Fibroblast of lung (primary cell): ENCODE measurements around the gene CHRNB1. TPM values are rescaled to one million over a fixed set of nuclear protein-coding genes. Genes with fewer than 3 reads are reported as not detected.

ENCODE experiments used
- DNase-seq, 2 donors: peaks; one replicate each; pipeline versions ENCODE4 v3.0.0 to v3.0.0-alpha.2; 2010; ENCODE audit warnings: low read depth in 2 of 2
- H2AFZ ChIP-seq: 2 replicates; pipeline ENCODE4 v1.5.1; 2012; ENCODE audit warnings: low read length, control low read depth, inconsistent platforms
- H3K27ac ChIP-seq: 2 replicates; pipeline ENCODE4 v1.5.1; 2011; ENCODE audit warnings: low read length, control low read depth; ENCODE audit not compliant: insufficient read depth
- H3K27me3 ChIP-seq: 2 replicates; pipeline ENCODE4 v1.5.1; 2011; ENCODE audit warnings: mild to moderate bottlenecking, low read length; ENCODE audit not compliant: control insufficient read depth, insufficient read depth
- H3K36me3 ChIP-seq: 2 replicates; pipeline ENCODE4 v1.5.1; 2011; ENCODE audit warnings: low read length; ENCODE audit not compliant: control insufficient read depth, insufficient read depth
- H3K4me1 ChIP-seq: 2 replicates; pipeline ENCODE4 v1.5.1; 2011; ENCODE audit warnings: low read length; ENCODE audit not compliant: control insufficient read depth, insufficient read depth; ENCODE audit errors: extremely low read depth
- H3K4me2 ChIP-seq: 2 replicates; pipeline ENCODE4 v1.5.1; 2011; ENCODE audit warnings: low read length, control low read depth; ENCODE audit not compliant: insufficient read depth; ENCODE audit errors: extremely low read depth
- H3K4me3 ChIP-seq, 4 experiments: fragments of 200-600 bp in 1 of 4; sonication (generic) in 1 of 4; replicated peaks in 1 of 4; 2 replicates each; pipeline ENCODE4 v1.5.1; 2011 to 2016; ENCODE audit warnings: low read length in 4 of 4, low read depth in 3 of 4, mild to moderate bottlenecking in 3 of 4, control low read depth in 2 of 4, inconsistent platforms in 1 of 4, mixed read lengths in 1 of 4; ENCODE audit not compliant: insufficient read depth in 1 of 4; ENCODE audit errors: control extremely low read depth in 1 of 4
- H3K79me2 ChIP-seq: 2 replicates; pipeline ENCODE4 v1.5.1; 2012; ENCODE audit warnings: mild to moderate bottlenecking, low read length, inconsistent platforms; ENCODE audit not compliant: control insufficient read depth, insufficient read depth
- H3K9ac ChIP-seq: 2 replicates; pipeline ENCODE4 v1.5.1; 2011; ENCODE audit warnings: mild to moderate bottlenecking, low read length, control low read depth; ENCODE audit not compliant: insufficient read depth
- H3K9me3 ChIP-seq: 2 replicates; pipeline ENCODE4 v1.5.1; 2012; ENCODE audit warnings: low read depth, low read length; ENCODE audit not compliant: control insufficient read depth, insufficient read depth
- H4K20me1 ChIP-seq: 2 replicates; pipeline ENCODE4 v1.5.1; 2011; ENCODE audit warnings: low read length; ENCODE audit not compliant: control insufficient read depth, insufficient read depth; ENCODE audit errors: extremely low read depth
- CTCF ChIP-seq, 2 donors: IDR thresholded peaks in 1 of 2; conservative IDR thresholded peaks in 1 of 2; 1 replicate in 1 of 2; 2 replicates in 1 of 2; pipeline ENCODE4 v1.5.1; 2011 to 2012; ENCODE audit warnings: low read length in 2 of 2, control low read depth in 1 of 2, inconsistent platforms in 1 of 2, low read depth in 1 of 2, mild to moderate bottlenecking in 1 of 2
- EZH2 ChIP-seq: IDR thresholded peaks from 2 replicates; pipeline ENCODE4 v1.5.1; 2012; ENCODE audit warnings: low read length, control low read depth, mild to moderate bottlenecking; ENCODE audit errors: missing control alignments
- polyA plus RNA-seq, 2 donors: library from polyadenylated mRNA; depleted of rRNA in 1 of 2; stranded (reverse) in 1 of 2; unstranded in 1 of 2; fragments of >200 nt; gene quantifications; 2 replicates each; pipeline ENCODE4 v1.2.1, GENCODE V29; 2011 to 2012; ENCODE audit warnings: missing spikeins in 1 of 2
- total RNA-seq: library from RNA; depleted of rRNA; stranded (reverse); fragments of >200 nt; gene quantifications from 2 replicates; pipeline ENCODE4 v1.2.1, GENCODE V29; 2014

The CHRNB1 gene
- total and polyA plus RNA-seq, 2 donors (not counting 1 experiment from before 2014, with no cell fraction given) = 9.2 to 12.2 TPM

DNA sequence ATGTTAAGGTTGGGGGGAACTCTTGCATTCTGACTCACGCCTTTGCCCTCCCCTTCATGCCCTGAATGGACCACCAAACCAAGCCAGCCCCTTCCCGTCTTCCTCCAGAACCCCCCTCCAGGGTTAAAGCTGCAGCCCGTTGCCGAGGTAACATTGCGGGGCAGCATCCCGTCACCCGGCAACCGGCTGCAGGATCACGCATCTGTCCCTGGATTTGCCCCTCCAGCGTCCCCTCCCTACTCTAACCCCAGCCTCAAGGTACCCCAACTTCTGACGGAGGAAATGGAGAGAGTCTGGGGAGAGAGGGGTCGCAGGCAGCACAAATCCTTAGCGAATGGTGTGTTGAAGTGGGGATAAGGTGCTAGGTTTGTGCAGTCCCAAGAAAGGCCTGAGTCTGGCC lies 37.8 kb upstream of the CHRNB1 start:
- H3K36me3 ChIP-seq = peaks cover 10% of the 10 kb centered on the region

GRCh38 chr17:7407485-7408251 lies 37.2 kb upstream of the CHRNB1 start, which contains the start of gene NLGN2:
TSS of gene NLGN2 (plus strand) at chr17:7407845. CDS start at chr17:7408256, 411 bp downstream.
- H3K4me2 ChIP-seq = no peak within 1 kb of the TSS

More for the DNA sequence above, 37.8 kb upstream of the CHRNB1 start:
- no peaks in the 10 kb centered on the region for H3K79me2 ChIP-seq
- peaks cover 7% of the 10 kb centered on the region for H3K4me1 ChIP-seq
- H3K9me3 ChIP-seq = no peaks in the 10 kb centered on the region
- H3K4me2 ChIP-seq = no peak overlapping the region
- no peak for DNase-seq
- H4K20me1 ChIP-seq = no peaks in the 10 kb centered on the region
- no peak overlapping the region for H3K27ac ChIP-seq
- H2AFZ ChIP-seq = no peak overlapping the region
- no peak overlapping the region for H3K4me3 ChIP-seq
- TF ChIP-seq EZH2 = no peak
- no peak for TF ChIP-seq CTCF (conservative IDR thresholded peaks at IDR 0.05 in 1 of 2, IDR thresholded peaks at IDR 0.05 in 1 of 2; ENCODE audit: low read depth in 1 of 2, low read length in 2 of 2)
- no peak overlapping the region for H3K9ac ChIP-seq
- H3K27me3 ChIP-seq = no peaks in the 10 kb centered on the region

More at GRCh38 chr17:7407485-7408251, 37.2 kb upstream of the CHRNB1 start, which contains the start of gene NLGN2:
- Histone ChIP-seq H4K20me1 (no peaks in the 10 kb centered on the region), H3K79me2 (no peaks in the 10 kb centered on the region), H3K9me3 (no peaks in the 10 kb centered on the region), H3K36me3 (peaks cover 10% of the 10 kb centered on the region), H3K27ac (no peak within 1 kb of the TSS), H2AFZ (no peak within 1 kb of the TSS), H3K27me3 (no peaks in the 10 kb centered on the region), H3K4me1 (peaks cover 6% of the 10 kb centered on the region), H3K9ac (no peak within 1 kb of the TSS), H3K4me3 (no peak within 1 kb of the TSS)
- no peak for DNase-seq
- TF ChIP-seq CTCF (conservative IDR thresholded peaks at IDR 0.05 in 1 of 2, IDR thresholded peaks at IDR 0.05 in 1 of 2; ENCODE audit: low read depth in 1 of 2, low read length in 2 of 2) = no peak
- TF ChIP-seq EZH2 = no peak
